ENCODE data around the gene ZNF354B. TPM values are rescaled to one million over a fixed set of nuclear protein-coding genes. Genes with fewer than 3 reads are reported as not detected.

The ZNF354B gene
- total and polyA plus RNA-seq, 2 experiments from 2014 or later = 11.4 to 22.0 TPM

DNA sequence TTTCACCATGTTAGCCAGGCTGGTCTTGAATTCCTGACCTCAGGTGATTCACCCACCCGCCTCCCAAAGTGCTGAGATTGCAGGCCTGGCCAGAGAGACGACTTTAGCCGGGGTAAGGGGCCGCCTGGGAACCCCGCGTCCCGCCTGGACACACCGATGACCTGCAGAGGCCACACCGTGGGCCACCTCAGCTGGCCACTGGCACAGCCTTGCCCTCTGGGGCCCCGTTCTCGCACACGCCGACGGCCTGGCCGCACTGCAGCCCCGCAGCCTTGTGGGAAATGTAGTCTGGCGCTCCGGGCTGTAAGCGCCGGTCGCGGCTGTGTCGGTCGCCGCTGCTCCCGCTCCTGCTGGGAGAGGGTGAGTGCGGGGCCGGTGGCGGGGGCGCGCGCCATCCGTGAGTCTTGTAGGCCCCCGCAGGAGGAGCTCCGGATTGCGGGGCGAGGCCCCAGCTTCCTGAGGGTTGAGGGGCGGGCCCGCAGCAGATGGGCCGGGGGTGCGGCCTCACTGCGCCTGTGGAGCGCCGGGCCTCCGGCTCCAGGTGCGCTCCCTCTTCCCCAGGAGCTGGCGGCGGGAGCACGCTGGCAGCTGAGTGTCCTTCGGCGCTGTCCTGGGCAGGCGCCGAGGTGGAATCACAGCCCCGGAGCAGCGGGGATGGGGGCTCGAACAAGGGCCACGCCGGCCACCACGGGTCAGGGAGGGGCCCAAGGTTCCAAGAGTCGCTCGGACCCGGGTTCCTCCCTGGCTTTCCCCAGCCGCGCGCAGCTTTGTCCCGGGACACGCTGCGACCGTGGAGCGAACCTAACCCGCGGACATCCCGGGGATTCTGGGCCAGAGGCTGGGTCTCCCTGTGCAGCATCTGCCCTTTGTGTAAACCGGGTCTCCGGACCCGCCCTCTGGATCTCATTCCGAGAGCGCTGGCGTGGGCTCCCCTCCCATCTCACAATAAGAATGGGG lies 36.1 kb downstream of the ZNF354B start, which contains the start of gene ZFP2:
Gene ZFP2, plus strand, starts transcription at position 299 of the 957 bp plus-strand sequence. CDS start 35,401 bp downstream, outside the sequence.
- Histone ChIP-seq H3K36me3 (no peaks in the 10 kb centered on the region), H3K27me3 (no peaks in the 10 kb centered on the region), H3K27ac (peak within 1 kb of the TSS; percentile 73), H3K4me1 (ENCODE audit: low read depth) (no peaks in the 10 kb centered on the region), H3K9me3 (ENCODE audit: low read depth) (no peaks in the 10 kb centered on the region), H3K4me3 (peak within 1 kb of the TSS; percentile 82)
- DNase-seq (ENCODE audit: low read depth in 1 of 2, low spot score in 1 of 2) = peak; percentile 69 to 81
- TF ChIP-seq, protein P1, sequence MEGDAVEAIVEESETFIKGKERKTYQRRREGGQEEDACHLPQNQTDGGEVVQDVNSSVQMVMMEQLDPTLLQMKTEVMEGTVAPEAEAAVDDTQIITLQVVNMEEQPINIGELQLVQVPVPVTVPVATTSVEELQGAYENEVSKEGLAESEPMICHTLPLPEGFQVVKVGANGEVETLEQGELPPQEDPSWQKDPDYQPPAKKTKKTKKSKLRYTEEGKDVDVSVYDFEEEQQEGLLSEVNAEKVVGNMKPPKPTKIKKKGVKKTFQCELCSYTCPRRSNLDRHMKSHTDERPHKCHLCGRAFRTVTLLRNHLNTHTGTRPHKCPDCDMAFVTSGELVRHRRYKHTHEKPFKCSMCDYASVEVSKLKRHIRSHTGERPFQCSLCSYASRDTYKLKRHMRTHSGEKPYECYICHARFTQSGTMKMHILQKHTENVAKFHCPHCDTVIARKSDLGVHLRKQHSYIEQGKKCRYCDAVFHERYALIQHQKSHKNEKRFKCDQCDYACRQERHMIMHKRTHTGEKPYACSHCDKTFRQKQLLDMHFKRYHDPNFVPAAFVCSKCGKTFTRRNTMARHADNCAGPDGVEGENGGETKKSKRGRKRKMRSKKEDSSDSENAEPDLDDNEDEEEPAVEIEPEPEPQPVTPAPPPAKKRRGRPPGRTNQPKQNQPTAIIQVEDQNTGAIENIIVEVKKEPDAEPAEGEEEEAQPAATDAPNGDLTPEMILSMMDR (IDR thresholded peaks at IDR 0.05; ENCODE audit: low read depth, low read length) = no peak

DNA sequence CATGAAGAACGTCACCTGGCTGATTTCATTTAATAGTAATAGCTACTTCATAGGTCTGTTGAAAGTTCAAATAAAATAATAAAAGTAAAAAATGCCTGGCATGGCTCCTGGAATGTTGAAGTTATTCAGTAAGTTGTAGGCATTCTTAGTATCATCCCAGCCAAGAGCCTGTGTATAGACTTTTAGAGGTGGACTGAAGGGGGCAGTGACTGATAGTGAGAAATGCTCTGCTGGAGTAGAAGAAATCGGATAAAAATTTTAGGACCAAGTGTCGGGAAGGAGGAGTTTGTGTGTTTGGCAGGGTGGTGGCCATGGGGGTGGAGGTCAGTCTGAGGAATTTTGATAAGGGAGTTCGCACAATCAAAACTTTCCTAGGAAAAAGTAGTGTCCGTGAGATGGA lies 39.5 kb downstream of the ZNF354B start:
- H3K36me3 ChIP-seq = no peaks in the 10 kb centered on the region
- H3K27ac ChIP-seq = no peak overlapping the region
- no peaks in the 10 kb centered on the region for H3K4me1 ChIP-seq (ENCODE audit: low read depth)
- no peak overlapping the region for H3K4me3 ChIP-seq
- TF ChIP-seq, protein P1 (IDR thresholded peaks at IDR 0.05; ENCODE audit: low read depth, low read length) = no peak
- H3K27me3 ChIP-seq = no peaks in the 10 kb centered on the region
- no peaks in the 10 kb centered on the region for H3K9me3 ChIP-seq (ENCODE audit: low read depth)
- no peak for DNase-seq (ENCODE audit: low read depth in 1 of 2, low spot score in 1 of 2)

DNA sequence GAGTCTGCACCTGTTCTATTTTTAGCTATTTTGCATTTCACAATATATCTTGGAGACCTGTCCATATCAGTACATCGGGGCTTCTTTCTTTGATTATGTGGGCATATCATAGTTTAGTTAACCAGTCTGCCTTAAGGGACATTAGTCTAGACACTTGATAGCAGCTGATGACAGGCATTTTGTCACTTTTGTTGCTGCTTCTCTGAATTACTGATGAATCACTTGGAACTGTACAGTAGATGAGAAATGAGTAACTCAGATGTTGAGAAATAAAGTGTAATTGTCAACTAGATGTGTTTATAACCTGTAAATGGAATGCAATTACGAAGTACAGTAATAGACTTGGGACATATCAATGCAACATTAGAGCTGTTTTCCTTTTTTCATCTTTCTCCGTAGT lies 43.1 kb downstream of the ZNF354B start:
- TF ChIP-seq, protein P1 (IDR thresholded peaks at IDR 0.05; ENCODE audit: low read depth, low read length) = no peak
- peak in 1 of 2 donors; percentile 8 for DNase-seq (ENCODE audit: low read depth in 1 of 2, low spot score in 1 of 2)
- no peaks in the 10 kb centered on the region for H3K36me3 ChIP-seq
- H3K4me1 ChIP-seq (ENCODE audit: low read depth) = no peaks in the 10 kb centered on the region
- no peak overlapping the region for H3K4me3 ChIP-seq
- no peaks in the 10 kb centered on the region for H3K27me3 ChIP-seq
- no peaks in the 10 kb centered on the region for H3K9me3 ChIP-seq (ENCODE audit: low read depth)
- H3K27ac ChIP-seq = no peak overlapping the region

DNA sequence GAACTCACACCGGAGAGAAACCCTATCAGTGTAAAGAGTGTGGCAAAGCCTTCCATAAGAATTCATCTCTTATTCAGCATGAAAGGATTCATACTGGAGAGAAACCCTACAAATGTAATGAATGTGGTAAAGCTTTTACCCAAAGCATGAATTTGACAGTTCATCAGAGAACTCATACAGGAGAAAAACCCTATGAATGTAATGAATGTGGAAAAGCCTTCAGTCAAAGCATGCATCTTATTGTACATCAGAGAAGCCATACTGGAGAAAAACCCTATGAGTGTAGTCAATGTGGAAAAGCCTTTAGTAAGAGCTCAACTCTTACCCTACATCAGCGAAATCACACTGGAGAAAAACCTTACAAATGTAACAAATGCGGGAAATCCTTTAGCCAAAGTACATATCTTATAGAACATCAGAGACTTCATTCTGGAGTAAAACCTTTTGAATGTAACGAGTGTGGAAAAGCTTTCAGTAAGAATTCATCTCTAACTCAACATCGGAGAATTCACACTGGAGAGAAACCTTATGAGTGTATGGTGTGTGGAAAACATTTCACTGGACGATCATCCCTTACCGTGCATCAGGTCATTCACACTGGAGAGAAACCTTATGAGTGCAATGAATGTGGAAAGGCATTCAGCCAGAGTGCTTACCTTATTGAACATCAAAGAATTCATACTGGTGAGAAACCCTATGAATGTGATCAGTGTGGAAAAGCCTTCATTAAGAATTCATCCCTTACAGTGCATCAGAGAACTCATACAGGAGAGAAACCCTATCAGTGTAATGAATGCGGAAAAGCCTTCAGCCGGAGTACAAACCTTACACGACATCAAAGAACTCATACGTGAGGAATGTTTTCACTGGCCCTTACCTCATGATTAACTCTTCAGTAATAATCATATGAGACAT lies 72.3 kb downstream of the ZNF354B start:
- DNase-seq (ENCODE audit: low read depth in 1 of 2, low spot score in 1 of 2) = no peak
- Histone ChIP-seq H3K4me1 (ENCODE audit: low read depth) (no peaks in the 10 kb centered on the region), H3K27ac (no peak overlapping the region), H3K27me3 (no peaks in the 10 kb centered on the region), H3K9me3 (ENCODE audit: low read depth) (no peaks in the 10 kb centered on the region), H3K4me3 (no peak overlapping the region), H3K36me3 (no peaks in the 10 kb centered on the region)
- TF ChIP-seq, protein P1 (IDR thresholded peaks at IDR 0.05; ENCODE audit: low read depth, low read length) = no peak

Other genes with a start within 250 kb of the ZNF354B start
- gene CLK4, start 232.9 kb upstream of the ZNF354B start, total RNA-seq = 24.9 and 35.2 TPM in 2 replicates
- 29.4 and 38.2 TPM in 2 replicates for gene CLK4, start 232.9 kb upstream of the ZNF354B start, polyA plus RNA-seq
- gene ZNF354A, start 129.3 kb upstream of the ZNF354B start, total RNA-seq = 18.1 and 19.8 TPM in 2 replicates
- gene ZNF354A, start 129.3 kb upstream of the ZNF354B start, polyA plus RNA-seq = 11.0 and 19.4 TPM in 2 replicates
- 0.70 and 2.0 TPM in 2 replicates for gene ZFP2, start 36.0 kb downstream of the ZNF354B start, total RNA-seq
- 2.0 and 3.8 TPM in 2 replicates for gene ZFP2, start 36.0 kb downstream of the ZNF354B start, polyA plus RNA-seq
- 0.92 TPM in 1 of 2 replicates, not detected in the other for gene ZNF454, start 81.2 kb downstream of the ZNF354B start, total RNA-seq
- 0.35 and 1.5 TPM in 2 replicates for gene ZNF454, start 81.2 kb downstream of the ZNF354B start, polyA plus RNA-seq
- gene GRM6, start 135.4 kb downstream of the ZNF354B start, total RNA-seq = not detected in 2 replicates
- not detected in 2 replicates for gene GRM6, start 135.4 kb downstream of the ZNF354B start, polyA plus RNA-seq
- gene ZNF879, start 163.9 kb downstream of the ZNF354B start, total RNA-seq = 9.4 and 12.0 TPM in 2 replicates
- 5.4 and 7.7 TPM in 2 replicates for gene ZNF879, start 163.9 kb downstream of the ZNF354B start, polyA plus RNA-seq
- 1.4 and 3.4 TPM in 2 replicates for gene ZNF354C, start 200.4 kb downstream of the ZNF354B start, total RNA-seq
- gene ZNF354C, start 200.4 kb downstream of the ZNF354B start, polyA plus RNA-seq = 0.28 and 1.9 TPM in 2 replicates